Measurements from ENCODE around the gene NOP53.
"Not testable (repeated sequence)": the region's sequence is repeated elsewhere in the genome, so short reads cannot be mapped to it uniquely, and the experiment has no call there.

GRCh38 chr19:47718415-47719046, 26.8 kb upstream of the NOP53 start:
- not testable (repeated sequence) for TF ChIP-seq POLR2AphosphoS5, POLR2A, CTCF, EP300 (IDR thresholded peaks at IDR 0.05)

Measured in stomach (tissue), 4 donors.